Measurements from ENCODE around the gene RRAGD.

DNA sequence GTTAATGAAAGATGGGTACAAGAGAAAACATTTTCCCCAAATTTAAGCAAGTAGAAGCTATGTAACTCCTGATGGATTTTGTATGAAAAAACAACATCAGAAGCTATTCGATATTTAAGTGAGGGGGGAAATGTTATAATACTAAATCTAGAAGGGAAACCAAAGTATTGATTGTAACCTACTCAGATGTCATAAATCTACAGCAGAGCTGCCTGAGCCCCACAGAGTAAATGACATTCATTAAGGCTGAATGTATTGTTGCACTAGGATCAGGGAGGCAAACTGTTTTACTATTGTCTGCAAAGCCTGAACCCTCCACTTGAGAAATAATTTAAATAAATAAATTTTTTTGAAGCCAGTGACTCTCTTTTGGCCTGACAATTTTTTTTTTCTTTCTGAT lies 40.2 kb upstream of the RRAGD start:
- no peak for TF ChIP-seq POLR2AphosphoS5 (IDR thresholded peaks at IDR 0.05; ENCODE audit: low read depth, low read length)
- TF ChIP-seq, protein P1, sequence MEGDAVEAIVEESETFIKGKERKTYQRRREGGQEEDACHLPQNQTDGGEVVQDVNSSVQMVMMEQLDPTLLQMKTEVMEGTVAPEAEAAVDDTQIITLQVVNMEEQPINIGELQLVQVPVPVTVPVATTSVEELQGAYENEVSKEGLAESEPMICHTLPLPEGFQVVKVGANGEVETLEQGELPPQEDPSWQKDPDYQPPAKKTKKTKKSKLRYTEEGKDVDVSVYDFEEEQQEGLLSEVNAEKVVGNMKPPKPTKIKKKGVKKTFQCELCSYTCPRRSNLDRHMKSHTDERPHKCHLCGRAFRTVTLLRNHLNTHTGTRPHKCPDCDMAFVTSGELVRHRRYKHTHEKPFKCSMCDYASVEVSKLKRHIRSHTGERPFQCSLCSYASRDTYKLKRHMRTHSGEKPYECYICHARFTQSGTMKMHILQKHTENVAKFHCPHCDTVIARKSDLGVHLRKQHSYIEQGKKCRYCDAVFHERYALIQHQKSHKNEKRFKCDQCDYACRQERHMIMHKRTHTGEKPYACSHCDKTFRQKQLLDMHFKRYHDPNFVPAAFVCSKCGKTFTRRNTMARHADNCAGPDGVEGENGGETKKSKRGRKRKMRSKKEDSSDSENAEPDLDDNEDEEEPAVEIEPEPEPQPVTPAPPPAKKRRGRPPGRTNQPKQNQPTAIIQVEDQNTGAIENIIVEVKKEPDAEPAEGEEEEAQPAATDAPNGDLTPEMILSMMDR (IDR thresholded peaks at IDR 0.05): no peak

Measured in Panc1 (cell line).